HG03439 (cell line): ENCODE data around the gene CCDC187.

ENCODE experiments used
- ATAC-seq: cut with Tn5 transposase; IDR thresholded peaks from one replicate; pipeline ENCODE4 v1.9.1; 2021; ENCODE audit warnings: mild to moderate bottlenecking, moderate library complexity; ENCODE audit not compliant: unreplicated experiment

The CCDC187 gene

GRCh38 chr9:136255896-136256890 lies 47.7 kb downstream of the CCDC187 start:
- ATAC-seq: no peak

GRCh38 chr9:136255166-136255538 lies 48.7 kb downstream of the CCDC187 start:
- ATAC-seq: no peak

- no peak for ATAC-seq
Measured at GRCh38 chr9:136254381-136255165, 49.3 kb downstream of the CCDC187 start.

DNA sequence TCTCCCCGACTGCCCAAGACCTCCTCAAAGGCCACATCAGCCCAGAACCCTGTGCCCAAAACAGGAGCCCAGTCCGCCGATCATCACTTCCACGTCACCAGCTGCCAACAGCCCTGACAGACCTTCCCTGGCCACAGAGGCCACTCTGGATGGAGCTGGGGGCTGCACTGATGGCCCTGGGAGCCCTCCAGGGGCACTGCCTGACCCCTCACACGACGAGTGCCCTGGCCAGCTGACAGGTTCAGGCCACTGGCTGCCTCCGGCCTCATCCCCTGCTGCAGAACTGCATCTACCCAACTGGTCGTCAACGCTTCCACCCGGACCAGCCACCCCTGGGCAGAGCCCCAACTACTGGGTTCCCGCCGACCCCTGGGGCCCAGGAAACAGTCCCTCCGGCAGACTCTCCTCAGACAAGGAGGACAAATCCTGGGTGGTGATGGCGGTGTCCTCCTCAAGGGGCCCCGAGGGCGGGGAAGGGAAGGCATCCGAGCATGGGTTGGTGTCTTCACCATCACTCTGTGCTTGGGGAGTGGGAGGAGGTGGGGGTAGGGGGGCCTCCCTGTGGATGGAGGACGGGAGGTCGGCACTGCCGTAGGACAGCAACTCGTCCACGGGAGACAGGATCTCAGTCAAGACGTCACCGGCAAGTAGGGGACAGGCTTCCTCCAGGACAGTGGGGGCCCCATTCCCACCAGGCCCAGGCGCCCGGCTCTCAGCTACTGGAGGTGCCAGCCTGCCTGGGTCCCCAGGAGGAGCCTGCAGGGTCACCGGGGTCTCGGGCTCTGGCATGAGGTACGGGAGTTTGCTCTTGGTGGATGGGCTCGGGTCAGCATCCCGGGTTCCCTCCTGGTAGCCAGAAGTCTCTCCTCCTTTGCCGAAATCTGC lies 50.4 kb downstream of the CCDC187 start:
- ATAC-seq: no peak

DNA sequence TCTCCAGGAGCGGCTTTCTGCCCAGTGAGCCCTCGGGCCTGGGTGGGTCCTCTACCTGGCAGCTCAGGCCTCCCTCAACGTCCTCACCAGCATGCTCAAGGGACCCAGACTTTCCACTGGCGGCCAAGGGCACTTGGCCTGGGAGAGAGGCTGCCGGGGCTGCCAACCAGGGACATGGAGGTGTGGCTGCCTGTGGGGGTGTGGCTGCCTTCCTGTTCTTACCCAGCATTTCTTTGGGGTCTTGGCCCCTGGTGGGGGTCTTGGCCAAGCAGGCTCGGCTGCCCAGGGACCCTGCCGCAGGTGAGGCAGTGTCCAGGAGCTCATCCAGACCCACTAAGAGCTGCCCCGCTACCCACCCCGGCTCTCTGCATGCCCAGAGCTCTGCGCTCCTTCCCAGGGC lies 51.0 kb downstream of the CCDC187 start:
- no peak for ATAC-seq

- no peak for ATAC-seq
Measured at GRCh38 chr9:136252281-136252680, 51.6 kb downstream of the CCDC187 start.

- ATAC-seq: no peak
Measured at GRCh38 chr9:136251264-136252115, 52.4 kb downstream of the CCDC187 start.

GRCh38 chr9:136250676-136251075 lies 53.2 kb downstream of the CCDC187 start:
- ATAC-seq: no peak

DNA sequence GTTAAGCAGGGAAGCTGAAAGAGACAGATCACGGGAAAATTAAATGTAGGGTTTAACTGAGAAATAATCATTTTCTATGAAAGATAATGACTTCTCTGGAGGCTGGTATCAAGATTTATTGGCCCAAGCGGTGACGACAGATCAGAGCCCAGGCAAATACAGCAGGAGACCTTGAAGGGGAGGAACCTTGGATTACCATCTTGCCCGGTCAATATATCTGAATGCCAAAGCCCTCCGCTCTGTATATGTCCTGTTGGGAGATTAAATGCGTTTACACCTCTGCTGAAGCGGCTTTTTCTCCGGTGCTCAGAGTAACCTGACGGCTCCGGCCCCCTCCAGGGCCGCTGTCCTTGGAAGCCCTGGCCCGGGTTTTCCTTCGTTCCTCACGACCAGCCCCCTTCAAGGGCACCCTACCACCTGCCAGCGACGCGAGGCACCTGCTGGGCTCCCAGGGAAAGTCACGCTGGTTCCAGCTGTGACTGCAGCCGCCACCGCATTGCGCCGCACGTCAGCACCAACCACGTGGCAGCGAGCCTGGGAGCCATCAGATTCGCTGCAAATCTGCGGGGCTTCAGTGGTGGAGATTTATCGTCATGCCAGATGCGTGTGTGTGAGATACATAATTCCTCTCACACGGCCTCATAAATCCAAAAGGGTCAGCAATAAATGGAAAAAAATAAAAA lies 53.9 kb downstream of the CCDC187 start:
- no peak for ATAC-seq

DNA sequence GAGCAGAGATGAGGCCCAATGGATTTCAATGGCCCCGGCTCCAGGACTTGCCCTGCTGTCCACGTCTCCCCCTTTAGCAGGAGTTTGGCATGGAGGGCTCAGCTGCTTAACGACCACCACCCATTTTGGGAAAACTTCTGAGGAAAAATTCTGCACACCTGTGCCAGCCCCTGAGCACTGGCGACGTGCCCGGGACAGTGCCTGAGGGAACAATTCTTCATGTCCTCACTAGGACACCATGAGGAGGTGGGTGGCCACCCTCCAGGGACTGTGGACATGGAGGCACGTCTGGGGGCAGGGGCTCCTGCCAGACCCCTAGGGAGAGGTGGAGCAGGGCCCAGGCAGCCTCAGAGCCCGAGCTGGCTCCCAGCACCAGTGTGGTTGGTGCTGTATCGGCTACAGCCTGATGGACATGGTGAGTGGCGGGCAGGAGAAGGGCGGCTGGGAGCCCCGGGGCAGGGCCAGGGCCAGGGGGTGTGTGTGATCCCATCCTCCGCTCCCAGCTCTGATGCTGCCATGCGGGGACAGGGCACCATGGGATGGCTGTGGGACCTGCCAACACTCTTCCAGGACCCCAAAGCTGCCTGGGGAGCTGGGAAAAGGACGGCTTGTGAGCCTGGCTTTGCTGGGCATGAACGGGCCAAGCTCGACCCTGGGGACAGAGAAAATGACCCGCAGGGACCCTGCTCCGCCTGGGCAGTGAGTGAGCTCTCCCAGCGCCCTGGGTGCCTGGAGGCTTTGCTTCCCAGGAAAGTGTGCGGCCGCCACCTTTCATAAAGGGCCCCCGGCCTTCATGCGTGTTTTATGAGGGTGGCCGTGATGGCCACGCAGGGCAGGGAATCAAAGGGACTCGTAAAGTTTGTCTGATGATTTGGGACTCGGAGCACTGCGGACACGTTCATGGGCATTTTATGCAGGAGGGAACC lies 54.7 kb downstream of the CCDC187 start:
- no peak for ATAC-seq

GRCh38 chr9:136247947-136248637 lies 55.8 kb downstream of the CCDC187 start:
- ATAC-seq: no peak

DNA sequence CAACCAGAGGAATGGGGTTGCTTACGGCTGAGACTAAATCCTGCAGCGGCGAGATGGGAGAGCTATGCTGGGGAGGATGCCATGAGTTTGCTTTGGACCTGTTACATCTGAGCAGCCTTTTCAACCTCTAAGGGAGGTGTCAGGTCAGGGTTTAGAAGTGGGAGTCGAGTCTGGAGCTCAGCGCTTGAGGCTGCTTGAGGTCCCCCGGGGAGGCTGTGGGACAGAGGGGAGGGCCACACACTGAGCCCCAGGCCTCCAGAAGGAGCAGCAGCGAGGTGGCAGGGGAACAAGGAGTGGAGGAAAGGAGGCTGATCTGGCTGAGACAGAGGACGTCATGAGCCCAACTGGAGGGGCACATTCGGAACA lies 56.4 kb downstream of the CCDC187 start:
- no peak for ATAC-seq

GRCh38 chr9:136246849-136247550 lies 56.9 kb downstream of the CCDC187 start:
- ATAC-seq: no peak

- peak; percentile 49 for ATAC-seq
Measured at GRCh38 chr9:136245219-136246150, 58.4 kb downstream of the CCDC187 start, which contains the start of gene QSOX2. TSS of gene QSOX2 (minus strand) at chr9:136245812. CDS start at chr9:136245803, 9 bp downstream.

DNA sequence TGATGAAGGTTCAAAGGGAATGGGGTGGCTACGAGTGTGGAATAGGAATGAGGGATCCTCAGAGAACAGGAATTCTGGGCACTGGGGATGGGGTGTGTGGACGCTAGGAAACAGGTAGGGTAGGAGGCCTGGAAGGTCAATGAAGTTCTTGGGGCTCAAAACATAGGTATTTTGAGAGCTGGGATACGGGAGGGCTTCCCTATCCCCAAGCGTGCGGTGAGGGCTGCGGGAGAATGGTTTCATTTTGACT lies 59.0 kb downstream of the CCDC187 start:
- ATAC-seq: no peak
